NCI-H460 (cell line): Measurements from ENCODE around the gene TNN. TPM values are rescaled to one million over a fixed set of nuclear protein-coding genes. Genes with fewer than 3 reads are reported as not detected.
"Not testable (repeated sequence)": the region's sequence is repeated elsewhere in the genome, so short reads cannot be mapped to it uniquely, and the experiment has no call there.

Experiments
- DNase-seq: peaks from one replicate; pipeline ENCODE4 v3.0.0-alpha.2; 2016; ENCODE audit warnings: low read depth; ENCODE audit errors: extremely low read depth
- total RNA-seq: library from RNA; depleted of rRNA; stranded (reverse); fragments of >200 nt; shearing (Covaris generic); gene quantifications from 2 replicates; pipeline ENCODE4 v1.2.3, GENCODE V29; 2014

TNN gene
- total RNA-seq, 1 experiment from 2014 or later, result not detected

DNA sequence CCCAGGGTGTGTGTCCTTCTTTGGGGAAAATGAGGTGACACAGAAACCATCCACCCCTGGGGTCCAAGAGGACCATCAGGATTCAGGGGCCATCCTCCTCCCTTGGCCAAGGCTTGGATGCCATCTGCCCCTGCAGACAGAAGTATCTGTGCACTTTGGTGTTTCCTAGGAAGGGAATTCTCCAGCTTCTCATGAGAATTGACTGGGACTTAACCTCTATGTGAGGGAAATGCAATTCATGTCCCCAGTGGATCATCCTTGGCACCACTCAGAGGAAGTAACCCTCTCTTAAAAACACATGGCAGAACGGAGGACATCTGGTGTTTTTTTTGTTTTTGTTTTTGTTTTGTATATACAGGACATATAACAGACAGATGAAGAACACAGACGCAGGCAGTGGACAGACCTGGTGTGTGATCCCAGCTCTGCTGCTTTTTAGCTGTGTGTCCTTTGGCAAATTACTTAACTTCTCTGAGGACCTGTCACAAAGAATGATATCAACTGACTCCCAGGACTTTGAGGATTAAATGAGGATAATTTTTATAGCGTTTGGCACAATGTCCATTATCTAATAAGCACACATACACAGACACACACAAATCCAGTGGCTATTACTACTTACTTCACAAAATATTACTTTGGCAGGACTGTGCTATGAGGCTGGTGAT is 3.8 kb downstream of the TNN start:
- DNase-seq, result no peak

DNA sequence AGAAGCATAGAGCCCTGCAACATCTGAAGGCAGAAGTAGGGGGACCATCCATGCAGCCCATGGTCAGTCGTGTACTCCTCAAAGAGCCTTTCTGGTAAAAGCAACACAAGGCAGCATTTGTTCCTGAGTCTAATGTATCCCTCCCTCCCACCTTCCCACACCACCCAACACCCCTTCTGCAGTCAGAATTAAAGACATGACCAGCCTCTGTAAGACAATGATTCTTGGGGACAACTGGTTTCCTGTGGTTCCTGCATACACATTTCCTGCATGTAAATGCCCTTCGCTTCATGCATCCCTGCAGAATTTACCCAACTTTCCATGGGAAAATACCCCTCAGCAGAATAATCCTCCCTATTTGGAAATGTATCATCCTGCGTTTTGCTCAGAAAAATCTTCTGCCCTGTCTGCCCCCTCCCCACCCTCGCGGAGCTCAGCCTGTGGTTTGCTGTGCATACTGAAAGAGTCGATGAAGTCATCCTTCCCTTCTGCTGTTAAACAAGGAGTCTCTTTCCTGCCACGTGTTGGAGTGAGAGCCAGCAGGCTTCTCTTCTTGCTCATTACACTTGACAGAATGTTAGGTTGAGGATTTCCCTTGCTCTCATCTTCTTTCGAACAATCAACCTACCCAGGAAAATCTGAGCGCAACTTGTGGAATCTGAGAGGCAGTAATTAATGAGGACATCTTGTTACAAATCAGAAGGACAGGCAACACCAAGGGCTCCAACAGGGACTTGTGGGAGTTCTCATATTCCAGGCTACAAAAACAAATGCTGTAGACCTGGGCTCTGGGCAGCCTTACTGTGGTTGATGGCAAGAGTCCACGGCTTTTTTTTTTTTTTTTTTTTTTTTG is 4.7 kb downstream of the TNN start:
- no peak for DNase-seq

DNA sequence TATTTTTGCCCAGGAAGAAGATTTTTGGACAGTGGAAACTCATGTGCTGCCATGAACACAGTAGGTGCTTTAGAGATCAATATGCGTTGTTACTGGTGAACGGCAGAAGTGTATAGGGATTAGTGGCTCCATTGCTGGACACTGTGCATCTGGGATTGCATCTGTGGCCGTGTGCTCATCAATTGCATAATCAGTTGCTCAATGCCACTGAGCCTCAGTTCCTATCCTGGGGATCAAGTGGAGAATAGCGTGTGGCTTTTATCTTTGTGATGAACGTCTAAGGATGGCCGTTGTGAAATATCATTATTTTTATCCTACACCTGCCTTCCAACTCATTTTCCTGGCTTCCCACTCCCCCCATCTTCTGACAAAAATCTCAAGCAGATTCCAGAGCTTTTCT is 5.4 kb downstream of the TNN start:
- DNase-seq, result no peak

DNA sequence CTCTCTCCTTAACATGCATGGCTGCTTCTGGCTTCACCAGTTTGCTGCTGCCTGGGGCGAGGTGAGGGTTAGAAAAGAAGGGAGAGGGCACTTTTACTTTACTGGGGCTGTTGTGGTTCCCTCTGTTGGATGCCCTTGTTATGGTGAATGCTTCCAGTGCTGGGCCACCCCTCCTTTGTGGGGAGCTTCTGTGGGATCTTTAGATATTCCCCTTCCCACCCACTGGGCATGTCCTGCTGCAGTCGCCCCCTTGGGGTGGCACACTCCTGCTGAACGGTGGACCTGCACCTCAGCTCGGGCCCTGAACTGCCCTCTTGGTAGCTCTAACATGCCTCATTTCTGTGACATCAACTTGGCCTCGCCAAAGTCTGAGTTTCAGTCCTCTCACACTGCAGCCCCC is 6.0 kb downstream of the TNN start:
- no peak for DNase-seq

DNA sequence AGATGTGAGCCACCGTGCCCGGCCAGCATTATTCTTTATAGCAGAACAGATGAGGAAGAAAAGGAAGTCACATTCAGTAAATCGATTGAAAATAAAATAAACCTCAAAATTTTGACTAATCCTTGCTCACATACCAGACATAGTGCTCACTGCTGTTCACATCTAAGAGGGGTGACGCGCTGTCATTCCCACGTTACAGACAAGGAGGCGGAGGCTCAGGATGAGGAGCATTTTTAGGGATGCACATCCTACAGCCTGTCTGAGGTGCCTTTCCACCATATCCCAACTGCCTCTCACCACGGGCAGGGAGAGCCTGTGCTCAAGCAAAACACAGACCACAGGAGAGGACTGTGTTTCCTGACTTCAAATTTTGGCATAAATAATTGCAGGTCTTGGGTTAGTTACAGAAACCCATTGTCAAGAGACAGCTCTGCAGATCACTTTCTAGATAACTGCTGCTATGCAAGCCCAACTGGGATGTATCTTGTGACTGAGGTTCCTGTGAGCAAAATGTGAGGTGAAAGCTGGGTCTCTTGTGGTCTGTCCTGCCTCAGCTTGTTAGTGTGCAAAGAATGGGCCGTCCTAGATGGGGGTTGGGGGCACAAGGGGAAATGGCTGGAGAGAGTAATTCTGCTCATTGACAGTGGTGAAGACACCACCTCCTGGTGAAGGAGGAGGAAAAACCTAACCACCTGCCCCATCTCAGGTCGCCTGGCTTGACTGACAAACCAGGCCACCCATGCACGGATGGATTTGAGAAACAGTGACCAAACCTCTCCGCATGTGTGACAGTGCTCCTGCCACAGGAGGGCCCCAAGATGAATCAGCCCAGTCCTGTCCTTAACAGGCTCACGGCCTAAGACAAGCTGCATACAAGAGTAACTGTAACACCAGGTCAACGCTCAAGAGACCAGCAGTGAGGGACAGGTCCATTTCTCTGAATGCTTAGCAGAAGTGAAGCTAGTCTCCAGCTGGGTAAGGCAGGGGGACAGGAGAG is 8.2 kb downstream of the TNN start:
- DNase-seq, result no peak

DNA sequence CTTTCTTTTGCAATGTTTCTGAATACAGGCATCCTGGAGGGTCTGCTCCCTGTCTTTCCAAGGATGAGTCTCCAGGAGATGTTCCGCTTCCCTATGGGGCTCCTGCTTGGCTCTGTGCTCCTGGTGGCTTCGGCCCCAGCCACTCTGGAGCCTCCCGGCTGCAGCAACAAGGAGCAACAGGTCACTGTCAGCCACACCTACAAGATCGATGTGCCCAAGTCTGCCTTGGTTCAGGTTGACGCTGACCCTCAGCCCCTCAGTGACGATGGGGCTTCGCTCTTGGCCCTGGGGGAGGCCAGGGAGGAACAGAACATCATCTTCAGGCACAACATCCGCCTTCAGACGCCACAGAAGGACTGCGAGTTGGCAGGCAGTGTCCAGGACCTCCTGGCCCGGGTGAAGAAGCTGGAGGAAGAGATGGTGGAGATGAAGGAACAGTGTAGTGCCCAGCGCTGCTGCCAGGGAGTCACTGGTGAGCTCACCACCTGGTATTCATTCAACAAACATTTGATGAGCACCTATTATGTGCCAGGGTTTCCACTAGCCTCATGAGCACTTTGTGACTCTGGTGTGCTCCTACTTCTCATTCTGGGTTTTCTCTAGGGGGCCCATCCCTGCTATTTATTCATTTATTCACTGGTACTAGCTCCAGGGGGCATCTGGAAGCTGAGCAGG is 9.9 kb downstream of the TNN start:
- DNase-seq, result no peak

DNA sequence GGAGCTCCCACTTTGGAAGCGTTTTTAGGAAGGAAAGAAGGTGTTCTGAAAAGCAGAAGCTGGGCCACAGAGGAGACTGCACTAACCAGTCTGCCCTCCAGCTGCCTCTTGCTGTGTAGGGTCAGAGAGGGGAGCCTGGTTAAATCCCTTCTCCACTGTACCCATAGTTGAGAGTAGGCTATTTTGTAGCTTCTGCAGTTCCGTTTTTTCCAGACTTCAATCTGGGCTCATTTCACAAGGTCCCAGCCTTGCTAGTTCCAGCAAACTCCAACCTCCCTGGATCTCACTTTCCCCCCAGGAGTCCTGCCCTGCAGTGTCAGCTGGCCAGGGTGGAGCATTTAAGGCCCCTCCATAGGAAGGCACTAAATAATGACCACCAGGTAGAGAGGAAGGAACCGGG is 11.0 kb downstream of the TNN start:
- no peak for DNase-seq

DNA sequence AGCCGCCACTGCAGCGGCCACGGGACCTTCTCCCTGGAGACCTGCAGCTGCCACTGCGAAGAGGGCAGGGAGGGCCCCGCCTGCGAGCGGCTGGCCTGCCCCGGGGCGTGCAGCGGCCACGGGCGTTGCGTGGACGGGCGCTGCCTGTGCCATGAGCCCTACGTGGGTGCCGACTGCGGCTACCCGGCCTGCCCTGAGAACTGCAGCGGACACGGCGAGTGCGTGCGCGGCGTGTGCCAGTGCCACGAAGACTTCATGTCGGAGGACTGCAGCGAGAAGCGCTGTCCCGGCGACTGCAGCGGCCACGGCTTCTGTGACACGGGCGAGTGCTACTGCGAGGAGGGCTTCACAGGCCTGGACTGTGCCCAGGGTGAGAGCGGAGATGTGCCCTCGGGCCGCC is 11.7 kb downstream of the TNN start:
- no peak for DNase-seq

DNA sequence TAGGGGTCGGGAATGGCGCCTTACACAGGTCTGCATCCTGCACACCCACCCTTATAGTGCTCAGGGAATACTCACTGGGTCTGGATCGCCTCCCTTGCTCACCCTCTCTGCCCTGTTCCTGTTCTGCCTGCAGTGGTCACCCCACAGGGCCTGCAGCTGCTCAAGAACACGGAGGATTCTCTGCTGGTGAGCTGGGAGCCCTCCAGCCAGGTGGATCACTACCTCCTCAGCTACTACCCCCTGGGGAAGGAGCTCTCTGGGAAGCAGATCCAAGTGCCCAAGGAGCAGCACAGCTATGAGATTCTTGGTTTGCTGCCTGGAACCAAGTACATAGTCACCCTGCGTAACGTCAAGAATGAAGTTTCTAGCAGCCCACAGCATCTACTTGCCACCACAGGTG is 12.4 kb downstream of the TNN start:
- no peak for DNase-seq

DNA sequence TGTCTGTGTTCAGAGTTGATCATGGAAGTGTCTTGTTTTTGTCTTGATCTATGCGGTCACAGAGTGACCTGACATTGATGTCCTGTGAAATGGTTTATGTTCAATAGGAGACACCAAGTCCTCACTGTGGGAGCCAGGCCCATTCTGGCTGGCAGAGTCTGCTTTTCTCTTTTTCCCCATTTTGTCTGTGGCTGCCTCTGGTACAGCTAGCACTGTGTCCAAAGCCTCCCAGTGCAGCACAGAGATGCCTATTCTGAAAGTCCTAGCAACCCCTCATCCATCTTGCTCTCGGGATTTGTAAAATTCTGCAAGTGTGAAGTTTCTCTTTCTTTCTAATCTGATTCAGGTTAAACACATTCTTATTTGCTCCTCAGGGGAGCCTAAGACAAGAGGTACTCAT is 14.3 kb downstream of the TNN start:
- DNase-seq, result no peak

DNA sequence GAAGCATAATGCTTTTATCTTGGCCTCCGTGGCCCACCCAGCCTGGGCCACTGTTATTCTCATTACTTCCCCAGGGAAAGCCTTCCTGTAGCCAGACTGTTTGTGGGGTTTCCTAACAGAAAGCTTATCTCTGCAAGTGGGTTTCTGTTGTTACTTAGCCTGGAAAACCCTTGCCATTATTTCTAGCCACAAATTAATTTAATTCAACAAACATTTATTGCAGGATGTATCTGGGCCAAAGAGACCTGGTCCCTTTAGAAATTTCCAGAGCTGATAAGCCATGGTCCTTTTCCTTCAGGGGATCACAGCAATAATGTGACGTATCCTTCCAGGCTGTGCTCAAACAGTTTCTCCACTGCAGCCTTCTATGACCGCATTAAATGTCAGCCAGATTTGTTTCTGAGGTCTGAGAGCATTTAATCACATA is 20.9 kb downstream of the TNN start:
- DNase-seq, result no peak

DNA sequence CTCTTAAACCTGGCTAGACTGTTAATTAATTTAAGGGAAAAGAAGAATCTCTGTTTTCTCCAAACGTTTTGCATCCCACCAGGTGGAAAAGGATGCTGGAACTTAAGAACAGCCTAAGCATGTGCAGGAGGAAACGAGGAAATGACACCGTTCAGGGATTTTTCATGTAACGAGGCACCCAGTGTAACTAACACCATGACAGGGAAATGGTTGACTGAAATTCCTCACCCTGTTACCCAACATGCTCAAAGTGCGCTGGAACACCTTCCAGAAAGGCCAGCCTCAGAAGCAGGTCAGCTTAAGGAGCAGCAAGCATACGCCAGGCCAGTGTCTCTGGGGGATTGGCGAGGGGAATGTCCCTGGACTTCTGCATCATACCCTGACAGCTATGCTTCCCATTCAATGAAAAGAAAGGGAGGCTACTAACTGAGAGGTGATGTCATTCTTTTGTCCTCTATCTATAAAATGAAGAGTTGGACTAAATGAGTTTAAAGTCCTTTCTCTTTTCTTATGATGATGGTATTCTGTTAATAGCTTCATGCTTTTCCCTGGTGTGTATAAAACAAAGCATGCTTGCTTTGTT is 21.6 kb downstream of the TNN start:
- DNase-seq, result no peak

DNA sequence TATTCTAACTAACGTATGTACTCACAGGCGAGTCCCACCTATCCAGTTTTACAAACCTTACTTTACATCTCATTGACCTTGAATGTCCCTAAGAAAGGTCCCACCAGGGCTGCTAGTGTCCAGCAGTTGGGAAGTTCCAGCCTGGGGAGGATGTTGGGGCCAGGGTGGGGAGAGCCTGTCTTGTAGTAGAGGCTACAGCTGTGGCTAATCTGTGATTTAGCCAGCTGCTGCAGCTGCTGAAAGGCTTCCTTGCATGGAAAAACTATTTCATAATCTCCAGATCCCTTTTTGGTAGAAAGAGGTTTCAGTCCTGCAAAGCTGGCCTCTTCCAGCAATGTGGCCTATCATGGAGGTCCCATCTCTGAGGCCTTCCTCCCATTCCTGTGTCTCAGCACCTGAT is 23.1 kb downstream of the TNN start:
- no peak for DNase-seq

DNA sequence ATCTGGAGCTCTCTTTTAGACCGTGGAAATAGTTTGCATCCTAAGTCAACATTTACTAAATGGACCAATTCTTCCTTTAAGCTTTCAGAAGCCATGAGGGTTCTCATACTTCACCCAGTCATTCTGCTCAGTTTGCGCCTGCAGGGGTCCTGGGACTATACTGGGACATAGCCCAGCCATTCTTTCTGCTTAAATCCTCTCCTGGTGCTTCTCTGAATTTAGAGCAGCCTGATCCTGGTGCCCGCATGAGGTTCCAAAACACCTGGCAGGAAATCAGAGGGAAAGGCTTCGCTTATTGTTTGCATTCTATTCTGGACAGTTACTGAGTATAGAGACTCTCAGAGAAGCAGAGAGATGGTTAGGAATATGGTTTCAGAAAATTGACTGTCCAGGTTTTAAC is 27.0 kb downstream of the TNN start:
- no peak for DNase-seq

DNA sequence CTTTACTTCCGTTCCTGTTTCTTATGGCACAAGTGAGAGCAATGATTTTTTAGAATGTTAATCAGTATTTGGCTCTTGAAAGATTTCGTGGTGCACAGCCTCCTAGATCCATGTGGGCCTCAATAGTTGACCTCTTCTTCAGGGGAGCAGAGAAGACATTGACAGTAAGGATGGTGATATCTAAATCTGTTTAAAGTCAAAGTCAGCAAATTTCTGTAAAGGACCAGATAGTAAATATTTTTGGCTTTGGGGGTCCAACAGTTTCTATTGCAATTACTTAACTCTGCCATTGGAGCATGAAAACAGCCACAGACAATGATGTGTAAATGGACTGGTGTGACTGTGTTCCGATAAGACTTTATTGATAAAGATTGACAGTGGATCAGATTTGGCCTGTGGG is 27.4 kb downstream of the TNN start:
- DNase-seq, result no peak

DNA sequence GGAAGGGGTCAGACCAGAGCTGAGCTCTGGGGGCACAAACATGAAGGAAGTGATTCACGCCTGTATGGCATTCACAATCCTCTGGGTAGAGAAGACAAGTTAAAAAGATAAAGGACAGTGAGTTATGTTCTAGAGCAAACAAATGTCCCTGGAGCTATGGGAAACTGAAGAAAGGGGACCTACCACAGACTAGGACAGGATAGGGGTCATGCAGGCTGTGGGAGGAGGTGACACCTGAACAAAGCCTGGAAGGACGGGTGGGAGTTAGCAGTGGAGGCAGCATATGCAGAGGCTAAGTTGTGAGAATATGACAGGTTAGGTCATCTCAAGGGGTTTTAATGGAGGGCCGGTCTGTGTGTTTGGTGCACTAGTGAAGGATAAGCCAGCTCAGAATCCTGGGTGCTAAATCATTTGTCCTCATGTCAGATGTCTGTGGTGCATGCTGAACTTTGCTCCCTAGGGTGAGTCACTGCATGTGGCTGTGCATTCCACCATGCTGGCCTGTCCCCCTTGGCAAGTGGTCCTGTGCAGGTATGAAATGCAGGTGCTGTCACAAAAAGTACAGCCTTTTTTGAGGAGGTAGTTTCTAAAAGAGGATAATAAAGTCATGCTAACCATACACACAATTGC is 28.5 kb downstream of the TNN start:
- no peak for DNase-seq

DNA sequence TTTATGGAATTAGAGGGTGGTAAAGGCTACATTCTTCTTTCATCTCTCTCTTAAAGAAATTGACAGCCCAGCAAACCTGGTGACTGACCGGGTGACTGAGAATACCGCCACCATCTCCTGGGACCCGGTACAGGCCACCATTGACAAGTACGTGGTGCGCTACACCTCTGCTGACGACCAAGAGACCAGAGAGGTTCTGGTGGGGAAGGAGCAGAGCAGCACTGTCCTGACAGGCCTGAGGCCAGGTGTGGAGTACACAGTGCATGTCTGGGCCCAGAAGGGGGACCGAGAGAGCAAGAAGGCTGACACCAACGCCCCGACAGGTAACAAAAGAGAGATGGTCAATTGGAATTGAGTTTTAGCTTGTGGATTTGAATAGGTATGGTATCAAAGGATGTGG is 29.7 kb downstream of the TNN start:
- DNase-seq, result no peak

DNA sequence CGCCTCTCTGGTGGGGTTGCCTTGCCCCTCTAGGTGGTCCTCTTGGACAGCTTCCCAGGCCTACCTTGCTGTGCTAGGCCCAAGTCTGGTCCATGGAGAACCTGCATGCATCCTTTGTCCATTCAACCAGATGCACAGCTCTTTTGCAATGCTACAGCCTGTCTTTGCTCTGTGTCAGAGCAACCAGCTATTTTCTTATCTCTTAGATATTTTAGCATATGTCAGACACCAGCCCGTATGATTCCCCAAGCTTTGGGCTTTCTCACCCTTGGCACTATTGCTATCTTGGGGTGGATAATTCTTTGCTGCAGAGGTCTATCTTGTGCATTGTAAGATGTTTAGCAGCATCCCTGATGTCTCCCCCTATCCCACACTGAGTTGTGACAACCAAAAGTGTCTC is 32.3 kb downstream of the TNN start:
- no peak for DNase-seq

DNA sequence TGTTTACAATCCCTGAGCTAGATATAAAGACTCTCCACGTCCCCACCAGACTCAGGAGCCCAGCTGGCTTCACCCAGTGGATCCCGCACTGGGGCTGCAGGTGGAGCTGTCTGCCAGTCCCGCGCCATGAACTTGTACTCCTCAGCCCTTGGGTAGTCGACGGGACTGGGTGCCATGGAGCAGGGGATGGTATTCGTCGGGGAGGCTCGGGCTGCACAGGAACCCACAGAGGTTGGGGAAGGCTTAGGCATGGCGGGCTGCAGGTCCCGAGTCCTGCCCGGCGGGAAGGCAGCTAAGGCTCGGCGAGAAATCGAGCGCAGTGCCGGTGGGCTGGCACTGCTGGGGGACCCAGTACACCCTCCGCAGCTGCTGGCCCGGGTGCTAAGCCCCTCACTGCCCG is 34.5 kb downstream of the TNN start:
- DNase-seq, result not testable (repeated sequence)

DNA sequence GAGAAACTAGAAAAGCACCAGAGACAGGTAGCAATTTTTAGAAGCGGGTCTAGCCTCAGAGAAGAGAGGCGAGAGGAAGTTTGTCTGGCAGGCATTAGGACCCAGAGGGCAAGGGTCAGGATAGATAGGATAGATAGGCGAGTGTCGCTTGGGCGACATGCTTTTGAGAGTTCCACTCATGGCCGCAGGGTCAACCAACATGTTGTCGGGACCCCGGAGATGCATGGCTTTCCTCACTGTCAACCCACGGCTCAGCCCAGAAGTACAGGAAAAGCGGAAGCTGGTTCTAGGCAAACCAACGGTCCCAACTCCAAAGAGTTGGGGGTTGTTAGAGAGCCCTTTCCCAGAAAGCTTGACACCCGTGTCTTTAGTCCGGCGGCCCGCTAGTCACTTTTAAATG is 38.9 kb downstream of the TNN start:
- DNase-seq, result not testable (repeated sequence)
